MCF 10A (cell line): ENCODE results near the gene NRDE2. TPM values are rescaled to one million over a fixed set of nuclear protein-coding genes. Genes with fewer than 3 reads are reported as not detected.

ENCODE experiments used
- BruUV-seq: library from RNA; stranded (reverse); fragments of 400-500 nt; replicated peaks from 2 replicates; lab custom pipeline; 2021; lab: Mats Ljungman, UMichigan
- CTCF ChIA-PET: fragments of 300-600 bp; sonication (Branson Sonifier 250); formaldehyde crosslinking; extraction: SDS; loops from one replicate; lab custom pipeline; 2021; ENCODE audit warnings: antibody characterized with exemption, inconsistent platforms; lab: Yijun Ruan, JAX
- POLR2A ChIA-PET: fragments of 300-600, 350-650 bp; sonication (Branson Sonifier 250); formaldehyde crosslinking; extraction: SDS; loops from one replicate; lab custom pipeline; 2020; ENCODE audit warnings: antibody characterized with exemption, inconsistent platforms; lab: Yijun Ruan, JAX
- DNase-seq: peaks from one replicate; pipeline ENCODE4 v3.0.0-alpha.2; 2018; ENCODE audit not compliant: unreplicated experiment
- H3K27ac Mint-ChIP-seq: one replicate; pipeline ENCODE4 v1.8.0; 2022; ENCODE audit warnings: mild to moderate bottlenecking, low read depth, mixed read lengths; ENCODE audit not compliant: unreplicated experiment
- H3K27me3 Mint-ChIP-seq: one replicate; pipeline ENCODE4 v1.8.0; 2022; ENCODE audit warnings: mixed read lengths; ENCODE audit not compliant: insufficient read depth, unreplicated experiment
- H3K36me3 Mint-ChIP-seq: one replicate; pipeline ENCODE4 v1.8.0; 2022; ENCODE audit warnings: mild to moderate bottlenecking, moderate library complexity, mixed read lengths; ENCODE audit not compliant: insufficient read depth, unreplicated experiment
- H3K4me1 Mint-ChIP-seq: one replicate; pipeline ENCODE4 v1.8.0; 2022; ENCODE audit warnings: mixed read lengths; ENCODE audit not compliant: insufficient read depth, unreplicated experiment
- H3K4me3 Mint-ChIP-seq: one replicate; pipeline ENCODE4 v1.8.0; 2022; ENCODE audit warnings: mild to moderate bottlenecking, moderate library complexity, mixed read lengths; ENCODE audit not compliant: unreplicated experiment
- H3K9me3 Mint-ChIP-seq: one replicate; pipeline ENCODE4 v1.8.0; 2022; ENCODE audit warnings: mixed read lengths; ENCODE audit not compliant: unreplicated experiment
- intact Hi-C: fragments of 100-400 bp; cut with micrococcal nuclease; formaldehyde crosslinking; loops from 2 replicates; pipeline ENCODE4 v1.14.1; 2022
- total RNA-seq: library from RNA; stranded (reverse); gene quantifications from 2 replicates; pipeline ENCODE4 v1.2.3, GENCODE V29; 2022
- TF ChIP-seq, protein P1 (sequence below): fragments of 200-600 bp; IDR thresholded peaks from one replicate; pipeline ENCODE4 v1.8.0; 2022; ENCODE audit warnings: antibody characterized with exemption, mild to moderate bottlenecking; ENCODE audit not compliant: unreplicated experiment

Gene NRDE2
- total RNA-seq, 1 experiment from 2014 or later: 16.5 TPM

DNA sequence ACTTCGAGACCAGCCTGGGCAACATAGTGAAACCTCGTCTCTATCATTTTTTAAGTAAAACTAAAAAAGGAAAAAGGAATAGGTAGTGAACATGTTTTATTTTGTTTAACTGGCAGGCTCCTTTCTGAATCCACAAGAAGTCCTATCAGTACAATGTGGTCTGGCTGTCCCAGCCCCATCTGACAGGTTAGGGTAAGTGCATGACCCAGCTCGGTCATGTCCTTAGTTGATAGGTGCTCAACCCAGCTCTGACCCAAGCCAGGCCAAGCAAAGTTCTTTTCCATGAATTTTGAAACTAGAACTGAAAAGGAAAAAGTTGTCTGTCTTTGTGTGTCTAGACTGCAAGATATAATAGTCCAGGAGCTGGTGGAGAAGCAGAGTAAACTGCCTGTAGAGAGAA is 4.7 kb upstream of the NRDE2 start:
- CTCF ChIA-PET: interaction anchor here (0.6 kb wide), 1 partner anchor 204 kb away, joined by 3 read pairs; no protein-coding TSS in a partner anchor
- Mint-ChIP-seq H3K36me3 (no peaks in the 10 kb centered on the region), H3K4me3 (no peak overlapping the region), H3K27ac (no peak overlapping the region), H3K4me1 (no peaks in the 10 kb centered on the region), H3K9me3 (no peaks in the 10 kb centered on the region), H3K27me3 (peaks cover 44% of the 10 kb centered on the region)
- POLR2A ChIA-PET: no interaction called here
- DNase-seq: no peak
- intact Hi-C loops: no loop called here
- TF ChIP-seq, protein P1, sequence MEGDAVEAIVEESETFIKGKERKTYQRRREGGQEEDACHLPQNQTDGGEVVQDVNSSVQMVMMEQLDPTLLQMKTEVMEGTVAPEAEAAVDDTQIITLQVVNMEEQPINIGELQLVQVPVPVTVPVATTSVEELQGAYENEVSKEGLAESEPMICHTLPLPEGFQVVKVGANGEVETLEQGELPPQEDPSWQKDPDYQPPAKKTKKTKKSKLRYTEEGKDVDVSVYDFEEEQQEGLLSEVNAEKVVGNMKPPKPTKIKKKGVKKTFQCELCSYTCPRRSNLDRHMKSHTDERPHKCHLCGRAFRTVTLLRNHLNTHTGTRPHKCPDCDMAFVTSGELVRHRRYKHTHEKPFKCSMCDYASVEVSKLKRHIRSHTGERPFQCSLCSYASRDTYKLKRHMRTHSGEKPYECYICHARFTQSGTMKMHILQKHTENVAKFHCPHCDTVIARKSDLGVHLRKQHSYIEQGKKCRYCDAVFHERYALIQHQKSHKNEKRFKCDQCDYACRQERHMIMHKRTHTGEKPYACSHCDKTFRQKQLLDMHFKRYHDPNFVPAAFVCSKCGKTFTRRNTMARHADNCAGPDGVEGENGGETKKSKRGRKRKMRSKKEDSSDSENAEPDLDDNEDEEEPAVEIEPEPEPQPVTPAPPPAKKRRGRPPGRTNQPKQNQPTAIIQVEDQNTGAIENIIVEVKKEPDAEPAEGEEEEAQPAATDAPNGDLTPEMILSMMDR: no peak
- no TSS peak for BruUV-seq

DNA sequence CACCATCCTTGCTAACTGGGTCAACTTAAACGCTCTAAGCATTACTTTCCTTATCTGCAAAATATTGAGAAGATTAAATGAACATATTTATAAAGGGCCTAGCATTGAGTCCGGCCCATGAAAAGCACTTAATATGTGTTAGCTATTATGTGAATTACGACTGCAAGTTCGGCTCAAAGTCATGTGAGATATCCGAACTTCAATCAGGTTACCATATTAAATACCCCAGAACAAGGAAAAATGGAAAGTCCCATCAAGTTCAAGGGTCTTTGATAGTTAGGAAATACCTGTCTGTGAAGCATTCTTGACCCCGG is 487 bp upstream of the NRDE2 start:
- no peak for DNase-seq
- intact Hi-C loops: no loop called here
- ChIA-PET POLR2A (interaction anchor here (1.4 to 5.1 kb wide), 5 partner anchors 13 to 76 kb away, joined by 4 to 38 read pairs (median 6); partner anchors contain the start of genes CALM1 and PSMC1), CTCF (interaction anchor here (0.6 to 1.3 kb wide), 3 partner anchors 43 to 781 kb away, joined by 3 to 4 read pairs (median 3); partner anchors contain the start of gene DGLUCY)
- peaks cover 10% of the 10 kb centered on the region for H3K4me1 Mint-ChIP-seq
- H3K4me3 Mint-ChIP-seq: peak overlapping the region; percentile 91
- BruUV-seq: no TSS peak
- peaks cover 23% of the 10 kb centered on the region for H3K27me3 Mint-ChIP-seq
- peak overlapping the region; percentile 91 for H3K27ac Mint-ChIP-seq
- H3K36me3 Mint-ChIP-seq: peaks cover 5% of the 10 kb centered on the region
- TF ChIP-seq, protein P1: no peak
- no peaks in the 10 kb centered on the region for H3K9me3 Mint-ChIP-seq

DNA sequence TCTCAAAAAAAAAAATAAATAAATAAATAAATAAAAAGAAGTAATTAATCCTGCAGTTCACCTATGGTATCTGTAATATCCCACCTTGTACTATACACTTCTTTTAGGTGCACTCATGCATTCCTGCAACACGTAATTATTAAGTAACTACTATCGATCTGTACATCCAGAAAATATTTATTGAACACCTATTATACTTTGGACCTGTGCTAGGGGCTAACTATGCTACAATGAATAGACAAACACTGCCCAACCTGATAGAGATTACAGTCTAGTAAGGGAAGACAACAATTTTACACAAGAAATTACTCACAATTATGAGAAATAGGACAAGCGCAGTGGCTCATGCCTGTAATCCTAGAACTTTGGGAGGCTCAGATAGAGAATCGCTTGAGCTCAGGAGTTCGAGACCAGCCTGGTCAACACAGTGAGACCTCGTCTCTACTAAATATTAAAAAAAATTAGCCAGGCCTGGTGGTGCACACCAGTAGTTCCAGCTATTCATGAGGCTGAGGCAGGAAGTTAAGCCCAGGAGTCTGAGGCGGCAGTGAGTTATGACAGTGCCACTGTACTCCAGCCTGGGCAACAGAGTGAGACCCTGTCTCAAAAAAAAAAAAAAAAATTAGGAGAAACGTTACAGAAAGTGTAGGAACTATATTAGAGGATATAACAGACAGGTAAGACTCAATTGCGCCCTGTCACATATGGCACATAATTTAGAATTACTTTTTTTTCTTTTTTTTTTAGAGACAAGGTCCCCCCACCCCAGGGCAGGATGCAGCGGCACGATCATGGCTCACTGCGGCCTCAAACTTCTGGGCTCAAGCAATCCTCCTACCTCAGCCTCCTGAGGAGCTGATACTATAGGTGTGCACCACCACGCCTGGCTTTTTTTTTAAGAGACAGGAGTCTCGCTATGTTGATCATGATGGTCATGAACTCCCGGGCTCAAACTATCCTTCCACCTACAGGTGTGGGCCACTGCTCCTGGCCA is 1.2 kb downstream of the NRDE2 start:
- Mint-ChIP-seq H3K27ac (peak overlapping the region; percentile 91), H3K9me3 (no peaks in the 10 kb centered on the region), H3K27me3 (peaks cover 6% of the 10 kb centered on the region), H3K36me3 (peaks cover 5% of the 10 kb centered on the region), H3K4me3 (peak overlapping the region; percentile 91), H3K4me1 (peaks cover 10% of the 10 kb centered on the region)
- POLR2A ChIA-PET: interaction anchor here (0.6 to 5.1 kb wide), 9 partner anchors 14 to 1616 kb away, joined by 3 to 38 read pairs (median 4); partner anchors contain the start of genes CALM1 and PSMC1
- TF ChIP-seq, protein P1: no peak
- intact Hi-C loops: no loop called here
- CTCF ChIA-PET: interaction anchor here (0.6 to 2.0 kb wide), 6 partner anchors 35 to 1302 kb away, joined by 3 to 7 read pairs (median 4); no protein-coding TSS in a partner anchor
- no peak for DNase-seq
- BruUV-seq: no TSS peak

DNA sequence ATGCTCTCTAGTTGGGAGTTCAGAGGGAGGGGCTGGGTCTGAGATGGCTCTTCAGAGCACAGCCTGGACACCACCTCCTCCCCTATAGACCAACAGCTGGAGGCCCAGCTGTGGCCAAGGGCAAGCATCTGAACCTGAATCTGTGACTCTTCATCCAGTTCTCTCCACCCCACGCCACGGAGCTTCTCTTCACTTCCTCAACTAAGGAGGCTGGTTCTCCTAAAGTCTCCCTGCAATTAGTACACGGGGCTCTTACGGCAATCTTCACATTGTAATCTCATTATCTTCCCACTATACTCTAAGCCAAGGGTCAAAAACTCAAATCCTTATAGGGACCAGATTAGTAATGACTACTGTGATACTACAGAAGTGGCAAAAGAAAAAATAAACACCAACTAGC is 9.8 kb downstream of the NRDE2 start:
- TF ChIP-seq, protein P1: no peak
- BruUV-seq: no TSS peak
- H3K4me1 Mint-ChIP-seq: peaks cover 12% of the 10 kb centered on the region
- ChIA-PET POLR2A (no interaction called here), CTCF (interaction anchor here (1.6 to 2.5 kb wide), 2 partner anchors 20 to 375 kb away, joined by 5 to 8 read pairs; no protein-coding TSS in a partner anchor)
- intact Hi-C loops: no loop called here
- no peak overlapping the region for H3K4me3 Mint-ChIP-seq
- peaks cover 14% of the 10 kb centered on the region for H3K36me3 Mint-ChIP-seq
- H3K27ac Mint-ChIP-seq: no peak overlapping the region
- no peaks in the 10 kb centered on the region for H3K27me3 Mint-ChIP-seq
- no peaks in the 10 kb centered on the region for H3K9me3 Mint-ChIP-seq
- DNase-seq: no peak
